Right lobe of liver (tissue), 6 donors: ENCODE data around the gene TOM1. TPM values are rescaled to one million over a fixed set of nuclear protein-coding genes. Genes with fewer than 3 reads are reported as not detected.

Experiments
- ATAC-seq, 4 donors: fragments of 200-7000 bp; cut with Tn5 transposase; one replicate each; pipeline ENCODE4 v1.9.1; 2020; ENCODE audit warnings: mild to moderate bottlenecking in 4 of 4, moderate library complexity in 4 of 4
- DNase-seq, 3 donors: peaks; one replicate each; pipeline ENCODE4 v3.0.0-alpha.2; 2020
- H3K27ac ChIP-seq, 3 donors: fragments of 200-600 bp; one replicate each; pipeline ENCODE4 v1.8.0; 2022
- H3K27me3 ChIP-seq, 2 donors: fragments of 200-600 bp; one replicate each; pipeline ENCODE4 v1.8.0; 2022
- H3K36me3 ChIP-seq, 4 donors: fragments of 200-600 bp; sonication (generic) in 1 of 4; one replicate each; pipeline versions ENCODE4 v1.5.1 to v1.8.0; 2017 to 2022; ENCODE audit warnings: control low read depth in 1 of 4
- H3K4me1 ChIP-seq, 4 donors: fragments of 200-600 bp; sonication (generic) in 1 of 4; one replicate each; pipeline versions ENCODE4 v1.5.1 to v1.8.0; 2017 to 2022; ENCODE audit warnings: control low read depth in 1 of 4
- H3K4me3 ChIP-seq, 3 donors: fragments of 200-600 bp; one replicate each; pipeline ENCODE4 v1.8.0; 2022
- H3K9me3 ChIP-seq, 4 donors: fragments of 200-600 bp; sonication (generic) in 1 of 4; one replicate each; pipeline versions ENCODE4 v1.5.1 to v1.8.0; 2017 to 2022; ENCODE audit warnings: control low read depth in 1 of 4
- CTCF ChIP-seq, 4 donors: fragments of 200-600 bp in 3 of 4; fragments of 450-650 bp in 1 of 4; IDR thresholded peaks; one replicate each; pipeline versions ENCODE4 v1.5.1 to v1.8.0; 2016 to 2022; ENCODE audit warnings: antibody characterized with exemption in 4 of 4, mild to moderate bottlenecking in 2 of 4
- POLR2A ChIP-seq: fragments of 450-650 bp; IDR thresholded peaks from one replicate; pipeline ENCODE4 v1.6.1; 2017; ENCODE audit warnings: antibody characterized with exemption, mild to moderate bottlenecking
- WGBS: methylation state at CpG from one replicate; pipeline ENCODE4 v1.1.6; 2018; ENCODE audit warnings: low coverage, low lambda C conversion rate; ENCODE audit not compliant: insufficient coverage; ENCODE audit errors: missing lambda C conversion rate; 5-methylcytosine and 5-hydroxymethylcytosine counted together
- intact Hi-C, 2 donors: fragments of 100-400 bp; cut with DNase I; formaldehyde crosslinking; loops; one replicate each; pipeline versions ENCODE4 v1.11.2 to v1.14.1; 2022
- total RNA-seq, 6 experiments: library from RNA; depleted of rRNA in 2 of 6; stranded (reverse); fragments of >200 nt in 2 of 6; fragmentation: NEBNext Ultra II Directional in 3 of 6; extraction: Animal tissue kit (Norgen Biotek cat#: 25700) in 3 of 6; gene quantifications; one replicate each; pipeline versions ENCODE4 v1.1.0 to v1.2.4, GENCODE V29; 2016 to 2023
- donor health status: DM: no; HTN: yes; CAD: no.
- donor health status: DM: no; HTN: no; CAD: no.
- donor health status: DM: no; HTN: no; CAD: no.
- donor health status: DM: no; HTN: yes; CAD: no.
- donor health status: DM: no; HTN: yes; CAD: no.

TOM1 gene
- total RNA-seq, 6 experiments from 2014 or later: 45.0 to 124 (median 54.0) TPM

GRCh38 chr22:35288116-35288515, 11.6 kb upstream of the TOM1 start:
- no peak overlapping the region for H3K27ac ChIP-seq
- ATAC-seq (no peak), DNase-seq (no peak)
- peaks cover 4 to 74% (median 34%) of the 10 kb centered on the region in 4 donors for H3K36me3 ChIP-seq
- no peaks in the 10 kb centered on the region for H3K4me1 ChIP-seq
- no peak for TF ChIP-seq CTCF (IDR thresholded peaks at IDR 0.05)
- TF ChIP-seq POLR2A: no peak
- H3K27me3 ChIP-seq: no peaks in the 10 kb centered on the region
- H3K9me3 ChIP-seq: no peaks in the 10 kb centered on the region
- intact Hi-C loops: no loop called here
- H3K4me3 ChIP-seq: no peak overlapping the region
- WGBS: 100% methylated on average over 1 of the region's 1 CpG

GRCh38 chr22:35292786-35293185, 6.9 kb upstream of the TOM1 start:
- 97% methylated on average over 3 of the region's 3 CpGs for WGBS
- Histone ChIP-seq H3K36me3 (peaks cover 4 to 52% (median 28%) of the 10 kb centered on the region in 4 donors), H3K27ac (no peak overlapping the region), H3K9me3 (no peaks in the 10 kb centered on the region), H3K27me3 (no peaks in the 10 kb centered on the region), H3K4me1 (no peaks in the 10 kb centered on the region), H3K4me3 (no peak overlapping the region)
- DNase-seq (no peak), ATAC-seq (no peak)
- intact Hi-C loops: no loop called here
- TF ChIP-seq CTCF (IDR thresholded peaks at IDR 0.05): no peak
- no peak for TF ChIP-seq POLR2A

GRCh38 chr22:35296051-35296450, 3.6 kb upstream of the TOM1 start:
- no peak overlapping the region for H3K27ac ChIP-seq
- TF ChIP-seq POLR2A (no peak), CTCF (IDR thresholded peaks at IDR 0.05) (no peak)
- no peaks in the 10 kb centered on the region for H3K9me3 ChIP-seq
- H3K4me1 ChIP-seq: peaks cover 0 to 5% (median under 1%) of the 10 kb centered on the region in 4 donors
- no peaks in the 10 kb centered on the region for H3K27me3 ChIP-seq
- H3K36me3 ChIP-seq: peaks cover 0 to 32% (median 13%) of the 10 kb centered on the region in 4 donors
- ATAC-seq (no peak), DNase-seq (no peak)
- intact Hi-C loops: no loop called here
- no peak overlapping the region for H3K4me3 ChIP-seq

- peak in 1 of 4 donors; percentile 0 for ATAC-seq
- intact Hi-C loops: no loop called here
- H3K36me3 ChIP-seq: peaks cover 0 to 2% (median 0%) of the 10 kb centered on the region in 4 donors
Observed at GRCh38 chr22:35299217-35299672, 449 bp upstream of the TOM1 start.

More at GRCh38 chr22:35299217-35299672, 449 bp upstream of the TOM1 start:
- TF ChIP-seq CTCF (IDR thresholded peaks at IDR 0.05) (no peak), POLR2A (no peak)
- WGBS: 16% methylated on average over 10 of the region's 13 CpGs
- no peaks in the 10 kb centered on the region for H3K9me3 ChIP-seq
- peaks cover 0 to 18% (median 6%) of the 10 kb centered on the region in 4 donors for H3K4me1 ChIP-seq
- no peaks in the 10 kb centered on the region for H3K27me3 ChIP-seq
- H3K4me3 ChIP-seq: peak overlapping the region; percentile 67 to 99 (median 98)
- peak overlapping the region; percentile 92 to 99 (median 99) for H3K27ac ChIP-seq
- DNase-seq: no peak
